HepG2 (cell line): ENCODE measurements around the gene LYZL1. TPM values are rescaled to one million over a fixed set of nuclear protein-coding genes. Genes with fewer than 3 reads are reported as not detected.
A peak's percentile ranks its signal among the peaks of the same experiment; 100 is the strongest.

Experiments
- ATAC-seq: fragments of 200-7000 bp; cut with Tn5 transposase; 3 replicates; pipeline ENCODE4 v1.9.1; 2020; ENCODE audit warnings: mild to moderate bottlenecking, moderate library complexity
- BruUV-seq: library from RNA; stranded (reverse); fragments of 400-500 nt; replicated peaks from 2 replicates; lab custom pipeline; 2021; lab: Mats Ljungman, UMichigan
- CTCF ChIA-PET: fragments of 300-600 bp; formaldehyde crosslinking; extraction: SDS; loops from one replicate; lab custom pipeline; 2021; ENCODE audit warnings: low total read pairs, inconsistent platforms, low intra/inter-chr PET ratio; lab: Yijun Ruan, JAX
- POLR2A ChIA-PET: fragments of 350-600 bp; sonication (Branson Sonifier 250); formaldehyde crosslinking; loops from one replicate; lab custom pipeline; 2020; ENCODE audit warnings: antibody characterized with exemption, inconsistent platforms; lab: Yijun Ruan, JAX
- DNase-seq: peaks from one replicate; pipeline ENCODE4 v3.0.0-alpha.2; 2015; ENCODE audit warnings: low spot score
- FAIRE-seq: peaks from 3 replicates; lab custom pipeline; 2011; peaks lifted over from hg19 to GRCh38; lab: Jason Lieb, UNC
- H2AFZ ChIP-seq: one replicate; pipeline ENCODE4 v1.6.1; 2011; ENCODE audit warnings: low read length, inconsistent platforms
- H3K27ac ChIP-seq: fragments of 300-600 bp; 3 replicates; pipeline ENCODE4 v1.8.0; 2011; ENCODE audit warnings: mixed run types, mild to moderate bottlenecking, mixed read lengths, low read length, inconsistent platforms; ENCODE audit not compliant: insufficient read depth; ENCODE audit errors: extremely low read length
- H3K27me3 ChIP-seq, 2 experiments: fragments of 200-600 bp in 1 of 2; 2 replicates in 1 of 2; 3 replicates in 1 of 2; pipeline versions ENCODE4 v1.6.0 to v1.8.0; 2011; ENCODE audit warnings: low read length in 2 of 2, mild to moderate bottlenecking in 2 of 2, moderate library complexity in 2 of 2, inconsistent platforms in 1 of 2; ENCODE audit not compliant: insufficient read depth in 2 of 2, control insufficient read depth in 1 of 2
- H3K36me3 ChIP-seq, 2 experiments: fragments of 200-600 bp in 1 of 2; replicated peaks in 1 of 2; 2 replicates in 1 of 2; 3 replicates in 1 of 2; pipeline versions ENCODE4 v1.5.1 to v1.8.0; 2011; ENCODE audit warnings: low read length in 2 of 2, inconsistent platforms in 1 of 2; ENCODE audit not compliant: insufficient read depth in 2 of 2, control insufficient read depth in 1 of 2
- H3K4me1 ChIP-seq: 2 replicates; pipeline ENCODE4 v1.5.1; 2012; ENCODE audit warnings: low read length, inconsistent platforms; ENCODE audit not compliant: insufficient read depth
- H3K4me2 ChIP-seq: 2 replicates; pipeline ENCODE4 v1.6.0; 2011; ENCODE audit warnings: low read depth, low read length, inconsistent platforms
- H3K4me3 ChIP-seq, 3 experiments: fragments of 200-600 bp in 1 of 3; sonication (generic), shearing (Covaris generic) in 1 of 3; replicated peaks in 1 of 3; 2 replicates each; pipeline ENCODE4 v1.5.1; 2011 to 2016; ENCODE audit warnings: low read length in 3 of 3, inconsistent platforms in 2 of 3, low read depth in 2 of 3, mild to moderate bottlenecking in 2 of 3, control low read depth in 1 of 3, mixed read lengths in 1 of 3; ENCODE audit not compliant: insufficient read depth in 1 of 3
- H3K79me2 ChIP-seq: one replicate; pipeline ENCODE4 v1.6.1; 2011; ENCODE audit warnings: low read length, inconsistent platforms; ENCODE audit not compliant: insufficient read depth
- H3K9ac ChIP-seq: 2 replicates; pipeline ENCODE4 v1.6.0; 2011; ENCODE audit warnings: mild to moderate bottlenecking, low read depth, low read length, inconsistent platforms; ENCODE audit not compliant: insufficient read depth
- H3K9me3 ChIP-seq: 2 replicates; pipeline ENCODE4 v1.5.1; 2012; ENCODE audit warnings: mild to moderate bottlenecking, low read length
- H4K20me1 ChIP-seq: 2 replicates; pipeline ENCODE4 v1.6.0; 2011; ENCODE audit warnings: inconsistent platforms, mild to moderate bottlenecking, low read length, moderate library complexity; ENCODE audit not compliant: insufficient read depth
- CHD4 ChIP-seq: fragments of 200-600 bp; sonication (generic); IDR thresholded peaks from 2 replicates; pipeline ENCODE4 v1.7.0; 2017; ENCODE audit warnings: mild to moderate bottlenecking, low read length, borderline replicate concordance
- MTA3 ChIP-seq: sonication (generic); formaldehyde crosslinking; IDR thresholded peaks from 2 replicates; pipeline ENCODE4 v1.4.0; 2020; ENCODE audit warnings: missing genetic modification reagents
- TGIF2 ChIP-seq: IDR thresholded peaks from 2 replicates; pipeline ENCODE4 v1.6.1; 2016; ENCODE audit warnings: control low read depth, missing compliant biosample characterization
- ZNF207 ChIP-seq: fragments of 450-650 bp; IDR thresholded peaks from 2 replicates; pipeline ENCODE4 v1.6.1; 2016; ENCODE audit warnings: antibody characterized with exemption, borderline replicate concordance
- ZNF746 ChIP-seq: sonication (generic); formaldehyde crosslinking; IDR thresholded peaks from 2 replicates; pipeline ENCODE4 v1.8.0; 2022; ENCODE audit warnings: mild to moderate bottlenecking, missing genetic modification reagents
- ZNF780A ChIP-seq: sonication (generic); formaldehyde crosslinking; IDR thresholded peaks from 2 replicates; pipeline ENCODE4 v1.8.0; 2022; ENCODE audit warnings: mild to moderate bottlenecking, missing genetic modification reagents, moderate library complexity
- WGBS: methylation state at CpG from one replicate; pipeline ENCODE4 v1.1.6; 2017; ENCODE audit warnings: low lambda C conversion rate; 5-methylcytosine and 5-hydroxymethylcytosine counted together
- in situ Hi-C: cut with HindIII; loops from 2 replicates; pipeline ENCODE4 v1.10.0; 2017; ENCODE audit warnings: low pct_unique_long_range_greater_than_20kb; ENCODE audit not compliant: extremely low pct_ligation_motif_present
- intact Hi-C: fragments of 100-400 bp; cut with micrococcal nuclease; formaldehyde crosslinking; loops from one replicate; pipeline ENCODE4 v1.10.0; 2022; ENCODE audit not compliant: unreplicated experiment
- polyA plus RNA-seq, 8 experiments: library from polyadenylated mRNA; depleted of rRNA in 3 of 8; stranded (reverse) in 7 of 8; unstranded in 1 of 8; fragments of >200 nt; fragmentation: Illumina TruSeq in 4 of 8; extraction: Trizol in 4 of 8; gene quantifications; 2 replicates each; pipeline versions ENCODE4 v1.2.1 to v1.2.3, GENCODE V29; 2011 to 2016; ENCODE audit warnings: low read depth in 4 of 8, missing spikeins in 1 of 8, mixed read lengths in 1 of 8; ENCODE audit not compliant: insufficient read depth in 1 of 8
- total RNA-seq, 5 experiments: library from RNA; depleted of rRNA; stranded (reverse); fragments of >200 nt; fragmentation: Illumina TruSeq; extraction: Trizol; gene quantifications; 2 replicates each; pipeline ENCODE4 v1.2.3, GENCODE V29; 2016; ENCODE audit warnings: low read depth in 1 of 5
- TF ChIP-seq, protein P1 (sequence below): sonication (generic); formaldehyde crosslinking; IDR thresholded peaks from 2 replicates; pipeline ENCODE4 v1.4.0; 2020; ENCODE audit warnings: missing genetic modification reagents

LYZL1 gene
- total and polyA plus RNA-seq, 2 of the 13 experiments (the other 11 are each of a cell fraction or from before 2014, with no cell fraction given), result not detected

DNA sequence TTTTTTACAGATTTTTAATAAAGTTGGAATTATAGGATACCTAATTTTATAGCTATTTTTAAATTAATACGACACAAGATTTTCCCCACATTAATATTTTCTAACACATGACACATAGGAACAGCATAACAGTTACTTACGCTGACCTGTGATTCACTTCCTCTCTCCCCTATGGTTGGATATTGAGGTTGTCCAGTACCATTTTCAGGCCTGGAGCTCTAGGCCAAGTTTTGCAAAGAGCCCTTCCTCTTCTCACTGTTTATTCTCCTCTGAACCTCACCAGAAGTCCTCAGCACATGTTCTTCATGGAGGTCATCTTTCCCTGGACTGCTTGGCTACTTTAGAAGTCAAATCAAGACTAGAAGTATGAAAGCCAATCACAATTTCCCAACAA is 28.2 kb downstream of the LYZL1 start:
- Histone ChIP-seq H3K36me3 (no peaks in the 10 kb centered on the region), H3K27ac (peak overlapping the region; percentile 98), H2AFZ (no peak overlapping the region), H3K4me2 (peak overlapping the region; percentile 96), H3K4me3 (peak overlapping the region in 1 of 3 experiments; percentile 70; a peak in 1 of 6 replicates), H3K4me1 (peaks cover 62% of the 10 kb centered on the region), H3K9ac (peak overlapping the region; percentile 78), H3K27me3 (no peaks in the 10 kb centered on the region), H3K79me2 (no peaks in the 10 kb centered on the region), H4K20me1 (no peaks in the 10 kb centered on the region), H3K9me3 (no peaks in the 10 kb centered on the region)
- ATAC-seq, result no peak
- ChIA-PET CTCF (no interaction called here), POLR2A (interaction anchor here (0.9 to 5.1 kb wide), 6 partner anchors 10 to 785 kb away, joined by 3 to 106 read pairs (median 6); partner anchors contain the start of gene WAC)
- FAIRE-seq, result no peak
- 98% methylated on average over 2 of the region's 2 CpGs for WGBS
- TF ChIP-seq TGIF2 (CRISPR knock-in tag), result no peak
- TF ChIP-seq, protein P1, sequence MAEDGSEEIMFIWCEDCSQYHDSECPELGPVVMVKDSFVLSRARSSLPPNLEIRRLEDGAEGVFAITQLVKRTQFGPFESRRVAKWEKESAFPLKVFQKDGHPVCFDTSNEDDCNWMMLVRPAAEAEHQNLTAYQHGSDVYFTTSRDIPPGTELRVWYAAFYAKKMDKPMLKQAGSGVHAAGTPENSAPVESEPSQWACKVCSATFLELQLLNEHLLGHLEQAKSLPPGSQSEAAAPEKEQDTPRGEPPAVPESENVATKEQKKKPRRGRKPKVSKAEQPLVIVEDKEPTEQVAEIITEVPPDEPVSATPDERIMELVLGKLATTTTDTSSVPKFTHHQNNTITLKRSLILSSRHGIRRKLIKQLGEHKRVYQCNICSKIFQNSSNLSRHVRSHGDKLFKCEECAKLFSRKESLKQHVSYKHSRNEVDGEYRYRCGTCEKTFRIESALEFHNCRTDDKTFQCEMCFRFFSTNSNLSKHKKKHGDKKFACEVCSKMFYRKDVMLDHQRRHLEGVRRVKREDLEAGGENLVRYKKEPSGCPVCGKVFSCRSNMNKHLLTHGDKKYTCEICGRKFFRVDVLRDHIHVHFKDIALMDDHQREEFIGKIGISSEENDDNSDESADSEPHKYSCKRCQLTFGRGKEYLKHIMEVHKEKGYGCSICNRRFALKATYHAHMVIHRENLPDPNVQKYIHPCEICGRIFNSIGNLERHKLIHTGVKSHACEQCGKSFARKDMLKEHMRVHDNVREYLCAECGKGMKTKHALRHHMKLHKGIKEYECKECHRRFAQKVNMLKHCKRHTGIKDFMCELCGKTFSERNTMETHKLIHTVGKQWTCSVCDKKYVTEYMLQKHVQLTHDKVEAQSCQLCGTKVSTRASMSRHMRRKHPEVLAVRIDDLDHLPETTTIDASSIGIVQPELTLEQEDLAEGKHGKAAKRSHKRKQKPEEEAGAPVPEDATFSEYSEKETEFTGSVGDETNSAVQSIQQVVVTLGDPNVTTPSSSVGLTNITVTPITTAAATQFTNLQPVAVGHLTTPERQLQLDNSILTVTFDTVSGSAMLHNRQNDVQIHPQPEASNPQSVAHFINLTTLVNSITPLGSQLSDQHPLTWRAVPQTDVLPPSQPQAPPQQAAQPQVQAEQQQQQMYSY, result peak; percentile 79
- no peak for TF ChIP-seq ZNF746 (CRISPR knock-in tag)
- no peak for TF ChIP-seq MTA3
- TF ChIP-seq ZNF780A (CRISPR knock-in tag), result no peak
- no peak for TF ChIP-seq ZNF207
- peak; percentile 1; the same call in 1 of the 2 replicates for TF ChIP-seq CHD4
- DNase-seq, result no peak
- BruUV-seq, result no TSS peak
- intact Hi-C loops (loop anchor here (5.0 kb wide), 3 partner anchors 35 to 640 kb away; partner anchors contain the start of gene BAMBI), in situ Hi-C loops (loop anchor here (10.0 kb wide), 1 partner anchor 1288 kb away; no protein-coding TSS in a partner anchor)
